C4-2B (cell line): Measurements from ENCODE around the gene TRAPPC11.

Source experiments
- ZFX ChIP-seq: fragments of 450-650 bp; IDR thresholded peaks from 2 replicates; pipeline ENCODE4 v1.6.1; 2017
- TF ChIP-seq, protein P1 (sequence below): fragments of 450-650 bp; conservative IDR thresholded peaks from 2 replicates; pipeline ENCODE4 v1.5.1; 2017; ENCODE audit warnings: mild to moderate bottlenecking

DNA sequence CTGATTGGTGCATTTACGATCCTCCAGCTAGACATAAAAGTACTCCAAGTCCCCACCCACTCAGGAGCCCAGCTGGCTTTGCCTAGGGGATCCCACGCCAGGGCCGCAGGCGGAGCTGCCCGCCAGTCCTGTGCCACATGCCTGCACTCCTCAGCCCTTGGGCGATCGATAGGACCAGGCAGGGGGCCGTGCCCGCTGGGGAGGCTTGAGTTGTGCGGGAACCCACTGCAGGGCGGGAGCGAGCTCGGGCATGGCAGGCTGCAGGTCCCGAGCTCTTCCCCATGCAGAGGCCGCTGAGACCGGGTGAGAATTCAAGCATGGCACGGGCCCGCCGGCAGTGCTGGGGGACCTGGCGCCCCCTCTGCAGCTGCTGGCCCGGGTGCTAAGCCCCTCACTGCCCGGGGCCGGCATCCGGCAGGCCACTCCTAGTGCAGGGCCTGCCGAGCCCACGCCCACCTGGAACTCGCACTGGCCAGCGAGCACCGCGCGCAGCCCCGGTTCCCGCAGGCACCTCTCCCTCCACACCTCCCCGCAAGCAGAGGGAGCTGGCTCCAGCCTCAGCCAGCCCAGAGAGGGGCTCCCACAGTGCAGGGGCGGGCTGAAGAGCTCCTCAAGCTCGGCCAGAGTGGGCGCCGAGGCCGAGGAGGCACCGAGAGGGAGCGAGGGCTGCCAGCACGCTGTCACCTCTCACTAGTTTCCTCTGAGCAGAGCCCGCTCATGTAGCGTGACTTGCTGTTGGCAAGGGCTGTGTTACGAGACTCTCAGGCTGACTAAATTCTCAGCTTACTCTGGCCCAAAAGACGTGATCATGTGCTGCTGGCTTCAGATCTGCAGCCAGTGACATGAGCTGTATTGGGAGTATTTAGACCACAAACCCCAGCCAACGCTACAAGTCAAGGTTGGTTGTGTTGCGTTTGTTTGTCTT is 87.5 kb downstream of the TRAPPC11 start:
- TF ChIP-seq, protein P1, sequence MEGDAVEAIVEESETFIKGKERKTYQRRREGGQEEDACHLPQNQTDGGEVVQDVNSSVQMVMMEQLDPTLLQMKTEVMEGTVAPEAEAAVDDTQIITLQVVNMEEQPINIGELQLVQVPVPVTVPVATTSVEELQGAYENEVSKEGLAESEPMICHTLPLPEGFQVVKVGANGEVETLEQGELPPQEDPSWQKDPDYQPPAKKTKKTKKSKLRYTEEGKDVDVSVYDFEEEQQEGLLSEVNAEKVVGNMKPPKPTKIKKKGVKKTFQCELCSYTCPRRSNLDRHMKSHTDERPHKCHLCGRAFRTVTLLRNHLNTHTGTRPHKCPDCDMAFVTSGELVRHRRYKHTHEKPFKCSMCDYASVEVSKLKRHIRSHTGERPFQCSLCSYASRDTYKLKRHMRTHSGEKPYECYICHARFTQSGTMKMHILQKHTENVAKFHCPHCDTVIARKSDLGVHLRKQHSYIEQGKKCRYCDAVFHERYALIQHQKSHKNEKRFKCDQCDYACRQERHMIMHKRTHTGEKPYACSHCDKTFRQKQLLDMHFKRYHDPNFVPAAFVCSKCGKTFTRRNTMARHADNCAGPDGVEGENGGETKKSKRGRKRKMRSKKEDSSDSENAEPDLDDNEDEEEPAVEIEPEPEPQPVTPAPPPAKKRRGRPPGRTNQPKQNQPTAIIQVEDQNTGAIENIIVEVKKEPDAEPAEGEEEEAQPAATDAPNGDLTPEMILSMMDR = no peak
- TF ChIP-seq ZFX = no peak
